Keratinocyte (primary cell): ENCODE data around the gene TRABD2B.

Source experiments
- EZH2 ChIP-seq: IDR thresholded peaks from one replicate; pipeline ENCODE4 v1.6.1; 2012; ENCODE audit warnings: inconsistent platforms, mild to moderate bottlenecking, low read length, moderate library complexity
- TF ChIP-seq, protein P1 (sequence below), 3 experiments: IDR thresholded peaks in 1 of 3; conservative IDR thresholded peaks in 1 of 3; optimal IDR thresholded peaks in 1 of 3; 2 replicates in 2 of 3; 3 replicates in 1 of 3; pipeline versions ENCODE3 to v1.5.1; 2011; ENCODE audit warnings: low read length in 3 of 3, mild to moderate bottlenecking in 3 of 3, moderate library complexity in 2 of 3, control low read depth in 1 of 3, inconsistent platforms in 1 of 3; ENCODE audit not compliant: insufficient read depth in 2 of 3; ENCODE audit errors: extremely low read depth in 1 of 3

DNA sequence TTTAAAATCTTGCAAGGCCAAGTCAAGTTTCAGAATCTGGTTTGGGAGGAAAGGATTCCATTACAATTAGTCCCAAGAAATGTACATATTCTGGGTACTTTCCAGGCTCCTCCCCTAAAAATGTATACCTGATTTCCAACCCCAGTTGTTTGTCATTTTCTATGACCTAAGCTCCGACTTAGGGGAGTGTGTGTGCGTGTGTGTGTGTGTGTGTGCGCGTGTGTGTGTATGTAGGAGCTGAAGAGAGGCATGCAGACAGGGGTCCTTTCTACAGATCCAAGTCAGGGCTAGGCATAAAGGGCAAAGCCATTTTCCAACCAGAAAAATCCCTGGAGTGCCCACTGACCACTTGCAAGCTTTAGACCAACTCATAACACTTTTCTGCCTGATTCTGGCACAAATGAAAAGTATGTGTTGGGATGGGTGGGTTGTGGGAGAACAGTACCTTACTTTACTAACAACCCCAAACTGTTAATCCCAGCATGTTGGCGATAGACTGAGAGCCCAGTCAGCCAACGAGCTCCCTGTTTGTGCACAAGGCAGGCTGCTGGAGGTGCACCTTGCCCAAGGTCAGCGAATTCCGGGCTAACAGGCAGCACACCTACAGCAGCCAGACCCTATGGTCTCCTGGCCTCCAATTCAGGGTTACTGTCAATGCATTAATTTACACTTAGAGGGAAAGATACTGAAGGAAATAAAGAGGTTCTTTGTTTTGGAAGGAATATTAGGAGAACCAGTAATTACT is 1.7 kb downstream of the TRABD2B start:
- TF ChIP-seq, protein P1, sequence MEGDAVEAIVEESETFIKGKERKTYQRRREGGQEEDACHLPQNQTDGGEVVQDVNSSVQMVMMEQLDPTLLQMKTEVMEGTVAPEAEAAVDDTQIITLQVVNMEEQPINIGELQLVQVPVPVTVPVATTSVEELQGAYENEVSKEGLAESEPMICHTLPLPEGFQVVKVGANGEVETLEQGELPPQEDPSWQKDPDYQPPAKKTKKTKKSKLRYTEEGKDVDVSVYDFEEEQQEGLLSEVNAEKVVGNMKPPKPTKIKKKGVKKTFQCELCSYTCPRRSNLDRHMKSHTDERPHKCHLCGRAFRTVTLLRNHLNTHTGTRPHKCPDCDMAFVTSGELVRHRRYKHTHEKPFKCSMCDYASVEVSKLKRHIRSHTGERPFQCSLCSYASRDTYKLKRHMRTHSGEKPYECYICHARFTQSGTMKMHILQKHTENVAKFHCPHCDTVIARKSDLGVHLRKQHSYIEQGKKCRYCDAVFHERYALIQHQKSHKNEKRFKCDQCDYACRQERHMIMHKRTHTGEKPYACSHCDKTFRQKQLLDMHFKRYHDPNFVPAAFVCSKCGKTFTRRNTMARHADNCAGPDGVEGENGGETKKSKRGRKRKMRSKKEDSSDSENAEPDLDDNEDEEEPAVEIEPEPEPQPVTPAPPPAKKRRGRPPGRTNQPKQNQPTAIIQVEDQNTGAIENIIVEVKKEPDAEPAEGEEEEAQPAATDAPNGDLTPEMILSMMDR (optimal IDR thresholded peaks at IDR 0.05 in 1 of 3, IDR thresholded peaks at IDR 0.05 in 1 of 3, conservative IDR thresholded peaks at IDR 0.05 in 1 of 3; ENCODE audit: extremely low read depth in 1 of 3, insufficient read depth in 2 of 3, low read length in 3 of 3), result no peak
- no peak for TF ChIP-seq EZH2
